PFSK-1 (cell line): ENCODE measurements around the gene CLSTN1.

ENCODE experiments used
- FOXP2 ChIP-seq: optimal IDR thresholded peaks from 2 replicates; pipeline ENCODE3; 2011; ENCODE audit warnings: borderline replicate concordance, control low read depth, inconsistent platforms; ENCODE audit not compliant: insufficient read depth; ENCODE audit errors: extremely low read length, extremely low read depth
- POLR2AphosphoS5 ChIP-seq: IDR thresholded peaks from 2 replicates; pipeline ENCODE4 v1.6.1; 2012; ENCODE audit warnings: low read depth, mild to moderate bottlenecking, control low read depth, low read length, moderate library complexity
- REST ChIP-seq, 2 experiments: IDR thresholded peaks; 2 replicates each; pipeline versions ENCODE4 v1.6.1 to v1.8.0; 2011 to 2012; ENCODE audit warnings: low read depth in 2 of 2, low read length in 2 of 2, control low read depth in 1 of 2, inconsistent platforms in 1 of 2, mild to moderate bottlenecking in 1 of 2, moderate library complexity in 1 of 2; ENCODE audit not compliant: insufficient read depth in 1 of 2
- SIN3A ChIP-seq: IDR thresholded peaks from 2 replicates; pipeline ENCODE4 v1.6.1; 2012; ENCODE audit warnings: mild to moderate bottlenecking, low read length, moderate library complexity, borderline replicate concordance; ENCODE audit not compliant: insufficient read depth
- TAF1 ChIP-seq: IDR thresholded peaks from 2 replicates; pipeline ENCODE4 v1.6.1; 2012; ENCODE audit warnings: low read length, control low read depth, borderline replicate concordance; ENCODE audit not compliant: insufficient read depth

CLSTN1 gene

GRCh38 chr1:9710037-9710436, 113.7 kb downstream of the CLSTN1 start:
- no peak for TF ChIP-seq FOXP2
- TF ChIP-seq POLR2AphosphoS5 = no peak
- TF ChIP-seq TAF1 = no peak
- no peak for TF ChIP-seq SIN3A
- no peak for TF ChIP-seq REST (IDR thresholded peaks at IDR 0.05; ENCODE audit: insufficient read depth in 1 of 2, low read depth in 2 of 2, low read length in 2 of 2)

DNA sequence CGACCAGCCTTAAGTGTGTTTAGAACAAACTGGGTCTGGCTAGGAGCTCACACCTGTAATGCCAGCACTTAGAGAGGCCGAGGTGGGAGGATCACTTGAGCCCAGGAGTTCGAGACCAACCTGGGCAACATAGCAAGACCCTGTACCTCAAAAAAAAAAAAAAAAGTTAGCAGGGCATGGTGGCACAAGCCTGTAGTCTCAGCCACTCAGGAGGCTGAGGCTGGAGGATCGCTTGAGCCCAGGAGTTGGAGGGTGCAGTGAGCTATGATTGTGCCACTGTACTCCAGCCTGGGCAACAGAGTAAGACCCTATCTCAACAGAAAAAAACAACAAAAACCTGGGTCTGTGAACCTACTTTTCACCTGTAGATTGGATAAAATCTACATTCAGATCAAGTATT, 117.6 kb downstream of the CLSTN1 start:
- TF ChIP-seq FOXP2 (no peak), POLR2AphosphoS5 (no peak), SIN3A (no peak), REST (IDR thresholded peaks at IDR 0.05; ENCODE audit: insufficient read depth in 1 of 2, low read depth in 2 of 2, low read length in 2 of 2) (no peak), TAF1 (no peak)

DNA sequence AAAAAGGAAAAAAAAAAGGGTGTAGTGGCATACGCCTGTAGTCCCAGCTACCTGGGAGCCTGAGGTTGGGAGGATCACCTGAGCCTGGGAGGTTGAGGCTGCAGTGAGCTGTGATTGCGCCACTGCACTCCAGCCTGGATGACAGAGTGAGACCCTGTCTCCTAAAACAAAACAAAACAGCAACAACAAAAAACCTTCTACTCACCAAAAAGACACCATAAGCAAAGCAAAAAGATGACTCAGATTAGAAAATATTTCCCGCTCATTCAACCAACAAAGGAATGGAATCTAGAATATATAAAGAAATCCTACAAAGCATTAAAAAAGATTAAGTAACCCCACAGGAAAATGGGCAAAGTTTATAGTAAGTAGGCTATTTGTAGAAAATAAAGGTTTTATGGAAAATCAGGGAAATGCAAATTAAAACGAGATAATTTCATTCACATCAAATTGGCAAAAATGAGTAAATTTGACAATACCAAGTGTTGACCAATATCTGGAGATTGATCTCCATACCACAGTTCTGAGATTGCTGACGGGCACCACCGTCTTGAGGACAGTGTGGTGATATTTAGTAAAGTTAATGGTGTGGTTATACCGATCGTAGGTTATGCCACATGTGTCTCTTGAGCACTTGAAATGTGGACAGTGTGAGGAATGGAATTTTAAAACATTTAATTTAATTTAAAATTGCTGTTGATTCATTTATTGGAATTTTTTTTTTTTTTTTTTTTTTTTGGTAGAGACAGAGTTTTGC, 118.2 kb downstream of the CLSTN1 start:
- TF ChIP-seq POLR2AphosphoS5 = no peak
- no peak for TF ChIP-seq FOXP2
- no peak for TF ChIP-seq SIN3A
- no peak for TF ChIP-seq REST (IDR thresholded peaks at IDR 0.05; ENCODE audit: insufficient read depth in 1 of 2, low read depth in 2 of 2, low read length in 2 of 2)
- TF ChIP-seq TAF1 = no peak

- TF ChIP-seq SIN3A (no peak), TAF1 (no peak), FOXP2 (no peak), POLR2AphosphoS5 (no peak), REST (IDR thresholded peaks at IDR 0.05; ENCODE audit: insufficient read depth in 1 of 2, low read depth in 2 of 2, low read length in 2 of 2) (no peak)
Measured at GRCh38 chr1:9703681-9704080, 120.1 kb downstream of the CLSTN1 start.

- TF ChIP-seq FOXP2 (no peak), REST (IDR thresholded peaks at IDR 0.05; ENCODE audit: insufficient read depth in 1 of 2, low read depth in 2 of 2, low read length in 2 of 2) (no peak), SIN3A (no peak), TAF1 (no peak), POLR2AphosphoS5 (no peak)
Measured at GRCh38 chr1:9703165-9703509, 120.6 kb downstream of the CLSTN1 start.
